ENCODE results near the gene BEND5.

BEND5 gene

GRCh38 chr1:48761986-48762385, 14.7 kb downstream of the BEND5 start:
- DNase-seq = no peak

- DNase-seq = no peak
These were observed 15.3 kb downstream of the BEND5 start for GRCh38 chr1:48761411-48761810.

GRCh38 chr1:48760857-48761256, 15.8 kb downstream of the BEND5 start:
- DNase-seq = no peak

- no peak for DNase-seq
These were observed 17.7 kb downstream of the BEND5 start for GRCh38 chr1:48758976-48759375.

GRCh38 chr1:48757363-48757762, 19.3 kb downstream of the BEND5 start:
- no peak for DNase-seq

- no peak for DNase-seq
These were observed 19.9 kb downstream of the BEND5 start for GRCh38 chr1:48756683-48757316.

GRCh38 chr1:48753293-48753692, 23.4 kb downstream of the BEND5 start:
- no peak for DNase-seq

- DNase-seq = no peak
These were observed 26.6 kb downstream of the BEND5 start for GRCh38 chr1:48750109-48750508.

- DNase-seq = no peak
These were observed 27.6 kb downstream of the BEND5 start for GRCh38 chr1:48749068-48749467.

- DNase-seq = no peak
These were observed 29.8 kb downstream of the BEND5 start for GRCh38 chr1:48746906-48747305.

GRCh38 chr1:48744032-48744431, 32.7 kb downstream of the BEND5 start:
- DNase-seq = no peak

- DNase-seq = no peak
These were observed 33.2 kb downstream of the BEND5 start for GRCh38 chr1:48743480-48743879.

GRCh38 chr1:48741380-48741779, 35.3 kb downstream of the BEND5 start:
- DNase-seq = no peak

- DNase-seq = no peak
These were observed 36.1 kb downstream of the BEND5 start for GRCh38 chr1:48740621-48741020.

GRCh38 chr1:48739091-48739490, 37.6 kb downstream of the BEND5 start:
- no peak for DNase-seq

GRCh38 chr1:48738356-48738755, 38.3 kb downstream of the BEND5 start:
- no peak for DNase-seq

GRCh38 chr1:48735796-48736195, 40.9 kb downstream of the BEND5 start:
- no peak for DNase-seq

GRCh38 chr1:48730164-48730910, 46.4 kb downstream of the BEND5 start:
- no peak for DNase-seq

- no peak for DNase-seq
These were observed 48.1 kb downstream of the BEND5 start for GRCh38 chr1:48728584-48728983.

- no peak for DNase-seq
These were observed 50.0 kb downstream of the BEND5 start for GRCh38 chr1:48726557-48727215.

- no peak for DNase-seq
These were observed 50.6 kb downstream of the BEND5 start for GRCh38 chr1:48726139-48726538.

GRCh38 chr1:48725341-48726046, 51.2 kb downstream of the BEND5 start:
- DNase-seq = no peak

GRCh38 chr1:48720929-48721328, 55.8 kb downstream of the BEND5 start:
- no peak for DNase-seq

- DNase-seq = no peak
These were observed 58.0 kb downstream of the BEND5 start for GRCh38 chr1:48718705-48719104.

Data from activated CD4-positive, alpha-beta T cell treated with anti-CD3 and anti-CD28 coated beads, Interleukin-2, amount 50 U/mL, for 4 hours (primary cell).